ENCODE data around the gene STIM1. TPM values are rescaled to one million over a fixed set of nuclear protein-coding genes. Genes with fewer than 3 reads are reported as not detected.

The STIM1 gene
- total and polyA plus RNA-seq, 2 experiments from 2014 or later, result 16.1 to 60.0 TPM

DNA sequence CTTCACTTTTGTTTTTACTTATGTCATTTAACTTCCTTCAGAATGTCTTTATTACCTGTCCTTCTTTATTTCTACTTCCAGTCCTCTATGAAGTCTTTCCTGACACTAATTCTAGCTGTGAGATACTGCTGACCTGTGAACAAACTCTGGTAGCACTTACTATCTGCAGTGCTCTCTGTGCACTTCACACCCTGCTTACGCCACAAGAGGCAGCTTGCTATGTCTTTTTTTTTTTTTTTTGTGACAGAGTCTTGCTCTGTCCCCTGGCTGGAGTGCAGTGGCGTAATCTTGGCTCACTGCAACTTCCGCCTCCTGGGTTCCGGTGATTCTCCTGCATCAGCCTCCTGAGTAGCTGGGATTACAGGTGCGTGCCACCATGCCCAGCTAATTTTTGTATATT is 10.7 kb downstream of the STIM1 start:
- no peak overlapping the region for H3K27ac ChIP-seq
- H3K9me3 ChIP-seq (ENCODE audit: low read depth), result no peaks in the 10 kb centered on the region
- no peaks in the 10 kb centered on the region for H3K36me3 ChIP-seq
- peak; percentile 35 to 68 for DNase-seq (ENCODE audit: low read depth in 1 of 2, low spot score in 1 of 2)
- peaks cover 23% of the 10 kb centered on the region for H3K4me1 ChIP-seq (ENCODE audit: low read depth)
- H3K27me3 ChIP-seq, result peaks cover 41% of the 10 kb centered on the region
- TF ChIP-seq, protein P1, sequence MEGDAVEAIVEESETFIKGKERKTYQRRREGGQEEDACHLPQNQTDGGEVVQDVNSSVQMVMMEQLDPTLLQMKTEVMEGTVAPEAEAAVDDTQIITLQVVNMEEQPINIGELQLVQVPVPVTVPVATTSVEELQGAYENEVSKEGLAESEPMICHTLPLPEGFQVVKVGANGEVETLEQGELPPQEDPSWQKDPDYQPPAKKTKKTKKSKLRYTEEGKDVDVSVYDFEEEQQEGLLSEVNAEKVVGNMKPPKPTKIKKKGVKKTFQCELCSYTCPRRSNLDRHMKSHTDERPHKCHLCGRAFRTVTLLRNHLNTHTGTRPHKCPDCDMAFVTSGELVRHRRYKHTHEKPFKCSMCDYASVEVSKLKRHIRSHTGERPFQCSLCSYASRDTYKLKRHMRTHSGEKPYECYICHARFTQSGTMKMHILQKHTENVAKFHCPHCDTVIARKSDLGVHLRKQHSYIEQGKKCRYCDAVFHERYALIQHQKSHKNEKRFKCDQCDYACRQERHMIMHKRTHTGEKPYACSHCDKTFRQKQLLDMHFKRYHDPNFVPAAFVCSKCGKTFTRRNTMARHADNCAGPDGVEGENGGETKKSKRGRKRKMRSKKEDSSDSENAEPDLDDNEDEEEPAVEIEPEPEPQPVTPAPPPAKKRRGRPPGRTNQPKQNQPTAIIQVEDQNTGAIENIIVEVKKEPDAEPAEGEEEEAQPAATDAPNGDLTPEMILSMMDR (IDR thresholded peaks at IDR 0.05; ENCODE audit: low read depth, low read length), result no peak
- H3K4me3 ChIP-seq, result no peak overlapping the region

DNA sequence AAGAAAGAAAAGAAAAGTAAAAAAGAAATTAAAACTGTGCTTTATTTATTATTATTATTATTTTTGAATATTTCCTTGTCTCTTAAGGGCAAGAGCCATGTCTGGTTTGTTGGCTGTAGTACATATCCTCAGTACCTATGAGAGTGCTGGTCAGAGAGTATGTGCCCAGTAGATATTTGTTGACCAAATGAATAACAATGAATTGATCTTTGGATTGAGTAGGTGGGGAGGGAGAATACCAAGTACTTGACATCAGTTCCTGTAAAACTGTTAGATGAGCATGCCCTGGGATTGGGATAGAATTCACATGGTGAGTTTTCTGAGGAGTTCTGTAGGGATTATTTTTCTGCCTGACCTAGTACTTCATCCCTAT is 11.4 kb downstream of the STIM1 start:
- H3K27ac ChIP-seq, result no peak overlapping the region
- no peaks in the 10 kb centered on the region for H3K9me3 ChIP-seq (ENCODE audit: low read depth)
- no peak overlapping the region for H3K4me3 ChIP-seq
- no peak for DNase-seq (ENCODE audit: low read depth in 1 of 2, low spot score in 1 of 2)
- TF ChIP-seq, protein P1 (IDR thresholded peaks at IDR 0.05; ENCODE audit: low read depth, low read length), result no peak
- peaks cover 48% of the 10 kb centered on the region for H3K27me3 ChIP-seq
- peaks cover 23% of the 10 kb centered on the region for H3K4me1 ChIP-seq (ENCODE audit: low read depth)
- H3K36me3 ChIP-seq, result no peaks in the 10 kb centered on the region

DNA sequence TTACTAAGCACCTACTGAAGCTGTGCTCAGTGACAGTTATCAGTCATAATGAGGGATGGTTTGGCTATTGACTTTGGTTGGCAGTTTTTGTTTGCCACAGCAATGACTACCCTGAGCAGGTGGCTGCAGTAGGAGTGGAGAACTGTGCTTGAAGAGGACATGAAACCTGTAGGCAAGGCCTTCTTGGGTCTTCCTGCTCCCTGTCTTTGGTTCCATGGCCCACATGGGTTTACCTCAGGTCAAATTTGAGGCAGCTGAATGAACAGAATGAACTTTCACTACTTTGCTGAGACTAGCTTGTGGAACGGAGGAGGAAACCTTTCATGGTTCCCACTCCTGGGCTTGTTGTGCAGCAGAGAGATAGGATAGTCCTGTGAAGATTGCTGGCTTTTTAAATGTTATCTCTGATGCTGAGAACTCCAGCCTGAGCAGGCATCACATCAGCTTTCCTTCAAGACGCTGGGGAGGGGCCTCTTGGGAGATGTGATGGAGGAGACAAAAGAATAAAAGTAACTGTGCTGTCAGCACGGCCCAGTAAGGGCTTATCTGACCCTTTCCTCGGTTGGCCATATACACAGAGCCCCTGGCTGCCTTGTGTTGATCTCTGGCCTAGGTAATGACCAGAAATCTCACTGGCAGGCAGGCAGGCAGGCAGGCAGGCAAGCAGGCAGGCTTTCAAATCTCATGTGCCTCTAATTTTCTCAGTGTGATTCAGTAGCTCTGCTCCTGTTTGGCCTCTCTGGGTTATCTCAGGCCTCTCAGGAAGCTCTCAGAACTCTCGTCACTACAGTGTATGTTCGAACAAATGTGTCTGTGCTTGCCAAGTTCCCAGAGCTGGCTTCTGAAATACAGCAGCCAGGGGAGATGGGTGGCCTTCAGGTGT is 12.0 kb downstream of the STIM1 start:
- DNase-seq (ENCODE audit: low read depth in 1 of 2, low spot score in 1 of 2), result peak; percentile 79 to 92
- TF ChIP-seq, protein P1 (IDR thresholded peaks at IDR 0.05; ENCODE audit: low read depth, low read length), result no peak
- no peaks in the 10 kb centered on the region for H3K9me3 ChIP-seq (ENCODE audit: low read depth)
- peak overlapping the region; percentile 2 for H3K27ac ChIP-seq
- H3K36me3 ChIP-seq, result no peaks in the 10 kb centered on the region
- H3K4me3 ChIP-seq, result no peak overlapping the region
- H3K4me1 ChIP-seq (ENCODE audit: low read depth), result peaks cover 23% of the 10 kb centered on the region
- H3K27me3 ChIP-seq, result peaks cover 51% of the 10 kb centered on the region

DNA sequence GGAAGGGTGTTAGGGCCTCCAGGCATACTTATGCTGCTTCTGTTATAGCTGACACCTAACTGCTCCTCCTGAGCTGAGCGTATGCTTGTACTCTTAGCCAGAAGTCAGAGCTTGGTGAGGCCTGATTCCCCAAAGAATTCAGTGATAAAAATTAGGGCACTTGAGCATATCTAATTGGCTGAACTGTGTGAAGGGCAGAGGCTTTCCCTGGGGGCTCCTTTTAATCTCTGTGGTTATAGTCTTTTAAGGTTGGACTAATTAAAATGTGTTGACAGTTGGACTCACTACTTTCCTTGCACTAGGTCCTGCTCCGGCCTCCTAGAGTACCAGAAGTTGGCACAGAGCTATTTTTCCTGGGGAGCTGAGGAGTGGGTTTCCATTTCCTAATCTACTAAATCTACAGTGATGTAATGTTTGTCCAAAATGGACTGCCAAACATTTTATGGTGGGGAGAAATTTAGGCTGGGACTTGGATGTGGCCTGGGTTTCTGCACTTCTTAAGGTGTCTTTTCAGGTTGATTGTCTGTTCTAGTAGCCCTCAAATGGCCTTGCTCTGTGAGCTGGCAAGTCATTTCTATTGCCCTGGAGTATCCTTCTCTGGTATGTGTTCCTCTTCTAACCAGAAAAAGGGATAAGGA is 18.4 kb downstream of the STIM1 start:
- Histone ChIP-seq H3K27ac (no peak overlapping the region), H3K4me1 (ENCODE audit: low read depth) (peaks cover 6% of the 10 kb centered on the region), H3K27me3 (peaks cover 56% of the 10 kb centered on the region), H3K4me3 (no peak overlapping the region), H3K9me3 (ENCODE audit: low read depth) (no peaks in the 10 kb centered on the region), H3K36me3 (no peaks in the 10 kb centered on the region)
- DNase-seq (ENCODE audit: low read depth in 1 of 2, low spot score in 1 of 2), result peak in 1 of 2 donors; percentile 41
- TF ChIP-seq, protein P1 (IDR thresholded peaks at IDR 0.05; ENCODE audit: low read depth, low read length), result no peak

DNA sequence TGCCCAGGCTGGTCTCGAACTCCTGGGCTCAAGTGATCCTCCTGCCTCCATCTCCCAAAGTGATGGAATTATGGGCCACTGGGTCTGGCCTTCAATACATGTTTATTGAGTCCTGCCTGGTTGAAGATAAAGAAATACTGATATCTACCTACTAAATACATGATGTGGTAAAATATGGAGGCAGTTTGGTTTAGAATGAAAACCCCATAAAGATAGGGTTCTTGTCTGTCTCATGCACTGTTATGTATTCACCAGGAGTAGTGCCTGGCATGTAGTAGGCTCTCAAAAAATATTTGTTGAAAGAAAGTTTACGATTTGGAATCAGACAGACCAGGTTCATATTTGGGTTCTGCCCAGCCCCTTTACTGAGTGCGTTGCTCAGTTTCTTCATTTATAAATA is 21.1 kb downstream of the STIM1 start:
- Histone ChIP-seq H3K27ac (no peak overlapping the region), H3K36me3 (no peaks in the 10 kb centered on the region), H3K4me1 (ENCODE audit: low read depth) (peaks cover 6% of the 10 kb centered on the region), H3K9me3 (ENCODE audit: low read depth) (no peaks in the 10 kb centered on the region), H3K4me3 (no peak overlapping the region), H3K27me3 (peaks cover 43% of the 10 kb centered on the region)
- TF ChIP-seq, protein P1 (IDR thresholded peaks at IDR 0.05; ENCODE audit: low read depth, low read length), result no peak
- DNase-seq (ENCODE audit: low read depth in 1 of 2, low spot score in 1 of 2), result no peak

All from cardiac muscle cell (in vitro differentiated cells and primary cell).